PC-9 (cell line): ENCODE measurements around the gene INPP5B.

Experiments
- EZH2 ChIP-seq: fragments of 200-600 bp; sonication (generic); IDR thresholded peaks from 2 replicates; pipeline ENCODE4 v1.8.0; 2017; ENCODE audit warnings: antibody characterized with exemption, low read depth
- TF ChIP-seq, protein P1 (sequence below): fragments of 200-600 bp; sonication (generic); conservative IDR thresholded peaks from 2 replicates; pipeline ENCODE4 v1.6.1; 2017; ENCODE audit warnings: mixed run types, antibody characterized with exemption, mild to moderate bottlenecking, moderate library complexity

GRCh38 chr1:37983546-37983945, 36.7 kb upstream of the INPP5B start:
- TF ChIP-seq, protein P1, sequence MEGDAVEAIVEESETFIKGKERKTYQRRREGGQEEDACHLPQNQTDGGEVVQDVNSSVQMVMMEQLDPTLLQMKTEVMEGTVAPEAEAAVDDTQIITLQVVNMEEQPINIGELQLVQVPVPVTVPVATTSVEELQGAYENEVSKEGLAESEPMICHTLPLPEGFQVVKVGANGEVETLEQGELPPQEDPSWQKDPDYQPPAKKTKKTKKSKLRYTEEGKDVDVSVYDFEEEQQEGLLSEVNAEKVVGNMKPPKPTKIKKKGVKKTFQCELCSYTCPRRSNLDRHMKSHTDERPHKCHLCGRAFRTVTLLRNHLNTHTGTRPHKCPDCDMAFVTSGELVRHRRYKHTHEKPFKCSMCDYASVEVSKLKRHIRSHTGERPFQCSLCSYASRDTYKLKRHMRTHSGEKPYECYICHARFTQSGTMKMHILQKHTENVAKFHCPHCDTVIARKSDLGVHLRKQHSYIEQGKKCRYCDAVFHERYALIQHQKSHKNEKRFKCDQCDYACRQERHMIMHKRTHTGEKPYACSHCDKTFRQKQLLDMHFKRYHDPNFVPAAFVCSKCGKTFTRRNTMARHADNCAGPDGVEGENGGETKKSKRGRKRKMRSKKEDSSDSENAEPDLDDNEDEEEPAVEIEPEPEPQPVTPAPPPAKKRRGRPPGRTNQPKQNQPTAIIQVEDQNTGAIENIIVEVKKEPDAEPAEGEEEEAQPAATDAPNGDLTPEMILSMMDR: no peak
- no peak for TF ChIP-seq EZH2
